Measurements from ENCODE around the gene MT1X.

MT1X gene

GRCh38 chr16:56732366-56732765 lies 50.1 kb downstream of the MT1X start:
- in situ Hi-C loops (cut with MboI; ENCODE audit: low pct_unique_long_range_greater_than_20kb, low sequenced_read_pairs) = no loop called here
- no peak for DNase-seq

- DNase-seq = no peak
- in situ Hi-C loops (cut with MboI; ENCODE audit: low pct_unique_long_range_greater_than_20kb, low sequenced_read_pairs) = no loop called here
Observed at GRCh38 chr16:56732832-56733231, 50.6 kb downstream of the MT1X start.
